ENCODE measurements around the gene PDS5A. TPM values are rescaled to one million over a fixed set of nuclear protein-coding genes. Genes with fewer than 3 reads are reported as not detected.

Gene PDS5A
- total and polyA plus RNA-seq, 2 donors (not counting 3 experiments of a cell fraction or from before 2014, with no cell fraction given) = 17.5 to 80.8 TPM

DNA sequence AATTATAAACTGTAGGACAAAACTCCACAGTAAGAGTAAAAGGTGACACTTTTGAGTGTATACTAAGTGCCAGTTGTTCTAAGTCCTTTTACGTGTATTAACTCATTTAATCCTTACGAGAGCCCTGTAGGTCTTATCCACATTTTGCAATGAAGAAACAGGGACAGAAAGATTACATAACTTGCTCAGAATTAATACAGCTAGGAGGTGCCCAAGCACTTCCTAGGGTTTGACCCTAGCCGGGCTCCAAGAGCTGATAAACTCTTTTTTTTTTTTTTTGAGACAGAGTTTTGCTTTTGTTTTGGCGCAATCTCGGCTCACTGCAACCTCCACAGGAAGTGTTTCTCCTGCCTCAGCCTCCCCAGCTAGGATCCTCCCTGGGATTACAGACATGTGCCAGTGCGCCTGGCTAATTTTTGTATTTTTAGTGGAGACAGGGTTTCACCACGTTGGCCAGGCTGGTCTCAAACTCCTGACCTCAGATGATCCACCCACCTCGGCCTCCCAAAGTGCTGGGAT, 169.4 kb downstream of the PDS5A start:
- Histone ChIP-seq H3K9me3 (replicated peaks; ENCODE audit: control insufficient read depth, insufficient read depth, low read length) (no peaks in the 10 kb centered on the region), H4K20me1 (replicated peaks; ENCODE audit: control insufficient read depth, extremely low read depth, insufficient read depth, low read length) (no peaks in the 10 kb centered on the region), H3K9ac (replicated peaks; ENCODE audit: extremely low read depth, insufficient read depth, low read length) (no peak overlapping the region), H3K4me1 (ENCODE audit: control insufficient read depth, extremely low read depth, insufficient read depth, low read length) (no peaks in the 10 kb centered on the region), H3K27me3 (ENCODE audit: control insufficient read depth in 2 of 2, insufficient read depth in 2 of 2, low read length in 2 of 2) (no peaks in the 10 kb centered on the region), H3K4me2 (ENCODE audit: insufficient read depth, low read length) (peak overlapping the region; percentile 36), H3K79me2 (ENCODE audit: control insufficient read depth, insufficient read depth, low read length) (no peaks in the 10 kb centered on the region), H3K27ac (ENCODE audit: insufficient read depth, low read depth, low read length) (no peak overlapping the region), H2AFZ (ENCODE audit: low read depth, low read length) (no peak overlapping the region), H3K36me3 (ENCODE audit: control insufficient read depth in 2 of 2, extremely low read depth in 1 of 2, insufficient read depth in 2 of 2, low read length in 2 of 2) (no peaks in the 10 kb centered on the region), H3K4me3 (replicated peaks in 1 of 3; ENCODE audit: insufficient read depth in 1 of 3, low read depth in 1 of 3, low read length in 3 of 3) (no peak overlapping the region), H3K9me1 (replicated peaks; ENCODE audit: control insufficient read depth, extremely low read depth, insufficient read depth, low read length) (no peaks in the 10 kb centered on the region)
- TF ChIP-seq POLR2AphosphoS5 (IDR thresholded peaks at IDR 0.05; ENCODE audit: insufficient read depth, low read depth, low read length) (no peak), POLR2A (IDR thresholded peaks at IDR 0.05; ENCODE audit: low read depth, low read length) (no peak), GATA2 (IDR thresholded peaks at IDR 0.05; ENCODE audit: insufficient read depth, insufficient read length, low read depth, low read length) (no peak), EZH2 (IDR thresholded peaks at IDR 0.05; ENCODE audit: borderline replicate concordance, low read depth, low read length, severe bottlenecking) (no peak), JUN (IDR thresholded peaks at IDR 0.05; ENCODE audit: borderline replicate concordance, insufficient read depth, insufficient read length, low read depth) (no peak), MYC (IDR thresholded peaks at IDR 0.05; ENCODE audit: low read depth, low read length) (no peak), FOS (IDR thresholded peaks at IDR 0.05; ENCODE audit: borderline replicate concordance, insufficient read depth, low read length) (no peak)
- TF ChIP-seq, protein P1, sequence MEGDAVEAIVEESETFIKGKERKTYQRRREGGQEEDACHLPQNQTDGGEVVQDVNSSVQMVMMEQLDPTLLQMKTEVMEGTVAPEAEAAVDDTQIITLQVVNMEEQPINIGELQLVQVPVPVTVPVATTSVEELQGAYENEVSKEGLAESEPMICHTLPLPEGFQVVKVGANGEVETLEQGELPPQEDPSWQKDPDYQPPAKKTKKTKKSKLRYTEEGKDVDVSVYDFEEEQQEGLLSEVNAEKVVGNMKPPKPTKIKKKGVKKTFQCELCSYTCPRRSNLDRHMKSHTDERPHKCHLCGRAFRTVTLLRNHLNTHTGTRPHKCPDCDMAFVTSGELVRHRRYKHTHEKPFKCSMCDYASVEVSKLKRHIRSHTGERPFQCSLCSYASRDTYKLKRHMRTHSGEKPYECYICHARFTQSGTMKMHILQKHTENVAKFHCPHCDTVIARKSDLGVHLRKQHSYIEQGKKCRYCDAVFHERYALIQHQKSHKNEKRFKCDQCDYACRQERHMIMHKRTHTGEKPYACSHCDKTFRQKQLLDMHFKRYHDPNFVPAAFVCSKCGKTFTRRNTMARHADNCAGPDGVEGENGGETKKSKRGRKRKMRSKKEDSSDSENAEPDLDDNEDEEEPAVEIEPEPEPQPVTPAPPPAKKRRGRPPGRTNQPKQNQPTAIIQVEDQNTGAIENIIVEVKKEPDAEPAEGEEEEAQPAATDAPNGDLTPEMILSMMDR (IDR thresholded peaks at IDR 0.05; ENCODE audit: extremely low read depth in 1 of 2, insufficient read depth in 1 of 2, low read depth in 1 of 2, low read length in 2 of 2) = no peak
- TF ChIP-seq, protein P2, sequence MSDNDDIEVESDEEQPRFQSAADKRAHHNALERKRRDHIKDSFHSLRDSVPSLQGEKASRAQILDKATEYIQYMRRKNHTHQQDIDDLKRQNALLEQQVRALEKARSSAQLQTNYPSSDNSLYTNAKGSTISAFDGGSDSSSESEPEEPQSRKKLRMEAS (IDR thresholded peaks at IDR 0.05; ENCODE audit: insufficient read depth, insufficient read length) = no peak
- FAIRE-seq (peak; percentile 18), DNase-seq (ENCODE audit: low read depth, low spot score) (no peak)
- BruUV-seq (replicated peaks) = no TSS peak
- ChIA-PET CTCF (interaction anchor here (1.0 kb wide), 1 partner anchor 13 kb away, joined by 3 read pairs; no protein-coding TSS in a partner anchor), POLR2A (no interaction called here)
- dilution Hi-C loops (cut with MboI; ENCODE audit: extremely low pct_ligation_motif_present, low sequenced_read_pairs) = no loop called here
- intact Hi-C loops (cut with micrococcal nuclease) = no loop called here
